Natural killer cell (primary cell): ENCODE results near the gene NDUFC2. TPM values are rescaled to one million over a fixed set of nuclear protein-coding genes. Genes with fewer than 3 reads are reported as not detected.

ENCODE experiments used
- ATAC-seq, 3 donors: fragments of 150-1000 bp in 2 of 3; fragments of 200-7000 bp in 1 of 3; cut with Tn5 transposase; 1 replicate in 1 of 3; 2 replicates in 2 of 3; pipeline ENCODE4 v1.10.0; 2021; ENCODE audit warnings: mild to moderate bottlenecking in 2 of 3, moderate library complexity in 2 of 3
- DNase-seq, 2 donors: peaks; one replicate each; pipeline versions ENCODE4 v3.0.0 to v3.0.0-alpha.2; 2013 to 2021; ENCODE audit warnings: mixed read lengths in 1 of 2
- H3K27ac ChIP-seq: one replicate; pipeline ENCODE4 v1.5.1; 2013; ENCODE audit warnings: mild to moderate bottlenecking, low read length
- H3K27me3 ChIP-seq: one replicate; pipeline ENCODE4 v1.6.1; 2013; ENCODE audit warnings: low read length; ENCODE audit not compliant: control insufficient read depth, insufficient read depth
- H3K36me3 ChIP-seq: one replicate; pipeline ENCODE4 v1.6.1; 2013; ENCODE audit warnings: low read length; ENCODE audit not compliant: control insufficient read depth, insufficient read depth
- H3K4me1 ChIP-seq: one replicate; pipeline ENCODE4 v1.6.1; 2013; ENCODE audit warnings: low read length; ENCODE audit not compliant: control insufficient read depth, insufficient read depth
- H3K4me3 ChIP-seq: one replicate; pipeline ENCODE4 v1.5.1; 2013; ENCODE audit warnings: low read length
- H3K9me3 ChIP-seq: one replicate; pipeline ENCODE4 v1.6.1; 2013; ENCODE audit warnings: low read length; ENCODE audit not compliant: control insufficient read depth, insufficient read depth
- H3K27ac Mint-ChIP-seq, 2 donors: one replicate each; pipeline ENCODE4 v1.8.0; 2022; ENCODE audit warnings: mild to moderate bottlenecking in 2 of 2, mixed read lengths in 2 of 2, moderate library complexity in 1 of 2
- H3K27me3 Mint-ChIP-seq, 2 donors: one replicate each; pipeline ENCODE4 v1.8.0; 2022; ENCODE audit warnings: low read depth in 2 of 2, mixed read lengths in 2 of 2
- H3K36me3 Mint-ChIP-seq: one replicate; pipeline ENCODE4 v1.8.0; 2022; ENCODE audit warnings: mixed read lengths
- H3K4me1 Mint-ChIP-seq, 2 donors: one replicate each; pipeline ENCODE4 v1.8.0; 2022; ENCODE audit warnings: mixed read lengths in 2 of 2
- H3K4me3 Mint-ChIP-seq: one replicate; pipeline ENCODE4 v1.8.0; 2022; ENCODE audit warnings: mild to moderate bottlenecking, moderate library complexity, mixed read lengths
- H3K9me3 Mint-ChIP-seq, 2 donors: one replicate each; pipeline ENCODE4 v1.8.0; 2022; ENCODE audit warnings: mixed read lengths in 2 of 2
- WGBS: methylation state at CpG from one replicate; pipeline ENCODE4 v1.1.7; 2013; ENCODE audit warnings: missing lambda C conversion rate; ENCODE audit not compliant: insufficient coverage; 5-methylcytosine and 5-hydroxymethylcytosine counted together
- intact Hi-C: fragments of 100-400 bp; cut with micrococcal nuclease; formaldehyde crosslinking; loops from one replicate; pipeline ENCODE4 v1.14.2; 2022
- total RNA-seq, 4 donors: library from RNA; stranded (reverse); fragments of 120-200 nt in 1 of 4; gene quantifications; one replicate each; pipeline versions ENCODE4 v1.2.3 to v1.2.4, GENCODE V29; 2013 to 2022
- TF ChIP-seq, protein P1 (sequence below): fragments of 200-600 bp; IDR thresholded peaks from one replicate; pipeline ENCODE4 v1.8.0; 2022; ENCODE audit warnings: antibody characterized with exemption

Gene NDUFC2
- 10 to 100 TPM; 51.8 to 75.4 (median 60.2) TPM for total RNA-seq
- total RNA-seq (2013) = 108 TPM

DNA sequence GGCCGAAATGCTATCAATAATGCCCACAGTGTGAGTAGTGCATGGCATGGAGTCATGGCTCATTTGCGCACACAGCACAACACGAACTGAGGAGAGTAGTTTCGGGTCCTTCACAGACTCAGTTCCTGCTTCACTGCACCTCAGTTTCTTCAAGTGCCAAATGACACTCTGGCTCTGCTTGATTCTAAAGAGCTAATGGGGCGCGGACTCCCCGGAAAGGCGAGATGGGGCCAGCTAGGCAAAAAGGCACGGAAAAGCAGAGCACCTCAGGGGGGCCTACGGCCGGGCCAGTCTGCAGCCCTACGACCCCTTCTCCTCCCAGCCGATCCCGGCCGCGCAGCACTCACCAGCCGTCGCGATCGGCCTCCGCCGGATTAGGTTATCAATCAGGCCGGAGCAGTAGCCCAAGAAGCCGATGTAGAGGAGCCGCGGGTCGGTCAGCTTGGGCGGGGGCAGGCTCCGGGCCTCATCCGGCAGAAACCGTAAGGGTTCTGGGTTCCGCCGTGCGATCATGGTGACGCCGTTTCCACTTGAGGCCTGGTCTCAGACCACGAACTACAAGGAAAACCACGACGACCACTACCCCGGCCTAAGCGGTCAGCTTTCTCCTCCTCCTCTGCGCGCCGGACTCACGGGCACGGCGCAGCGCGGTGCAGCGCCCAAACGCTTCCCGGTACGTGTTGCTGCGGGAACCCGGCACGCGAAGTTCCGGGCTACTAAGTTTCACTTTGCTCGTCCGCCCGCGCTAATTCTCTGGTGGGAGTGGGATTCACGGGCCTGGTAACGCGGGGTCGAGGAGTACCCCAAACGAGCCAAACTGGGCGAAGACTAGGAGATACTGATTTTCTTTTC, at the start of gene NDUFC2:
Gene NDUFC2, minus strand, starts transcription at position 631 of the 852 bp plus-strand sequence. Its CDS starts 118 bp downstream, at position 513.
- H3K4me3 Mint-ChIP-seq = peak within 1 kb of the TSS; percentile 90
- no peaks in the 10 kb centered on the region for H3K27me3 Mint-ChIP-seq
- peak within 1 kb of the TSS; percentile 68 to 83 for H3K27ac Mint-ChIP-seq
- no peaks in the 10 kb centered on the region for H3K36me3 Mint-ChIP-seq
- peaks cover 44 to 50% of the 10 kb centered on the region in 2 donors for H3K4me1 Mint-ChIP-seq
- TF ChIP-seq, protein P1, sequence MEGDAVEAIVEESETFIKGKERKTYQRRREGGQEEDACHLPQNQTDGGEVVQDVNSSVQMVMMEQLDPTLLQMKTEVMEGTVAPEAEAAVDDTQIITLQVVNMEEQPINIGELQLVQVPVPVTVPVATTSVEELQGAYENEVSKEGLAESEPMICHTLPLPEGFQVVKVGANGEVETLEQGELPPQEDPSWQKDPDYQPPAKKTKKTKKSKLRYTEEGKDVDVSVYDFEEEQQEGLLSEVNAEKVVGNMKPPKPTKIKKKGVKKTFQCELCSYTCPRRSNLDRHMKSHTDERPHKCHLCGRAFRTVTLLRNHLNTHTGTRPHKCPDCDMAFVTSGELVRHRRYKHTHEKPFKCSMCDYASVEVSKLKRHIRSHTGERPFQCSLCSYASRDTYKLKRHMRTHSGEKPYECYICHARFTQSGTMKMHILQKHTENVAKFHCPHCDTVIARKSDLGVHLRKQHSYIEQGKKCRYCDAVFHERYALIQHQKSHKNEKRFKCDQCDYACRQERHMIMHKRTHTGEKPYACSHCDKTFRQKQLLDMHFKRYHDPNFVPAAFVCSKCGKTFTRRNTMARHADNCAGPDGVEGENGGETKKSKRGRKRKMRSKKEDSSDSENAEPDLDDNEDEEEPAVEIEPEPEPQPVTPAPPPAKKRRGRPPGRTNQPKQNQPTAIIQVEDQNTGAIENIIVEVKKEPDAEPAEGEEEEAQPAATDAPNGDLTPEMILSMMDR = no peak
- no peaks in the 10 kb centered on the region for H3K36me3 ChIP-seq
- peak; percentile 86 to 90 (median 89) for ATAC-seq
- no peaks in the 10 kb centered on the region for H3K9me3 Mint-ChIP-seq
- intact Hi-C loops = no loop called here
- peak; percentile 64 to 82 for DNase-seq
- H3K27me3 ChIP-seq = no peaks in the 10 kb centered on the region
- peaks cover 44% of the 10 kb centered on the region for H3K4me1 ChIP-seq
- no peaks in the 10 kb centered on the region for H3K9me3 ChIP-seq
- under 1% methylated on average over 68 of the region's 68 CpGs for WGBS
- peak within 1 kb of the TSS; percentile 71 for H3K27ac ChIP-seq
- H3K4me3 ChIP-seq = peak within 1 kb of the TSS; percentile 92

DNA sequence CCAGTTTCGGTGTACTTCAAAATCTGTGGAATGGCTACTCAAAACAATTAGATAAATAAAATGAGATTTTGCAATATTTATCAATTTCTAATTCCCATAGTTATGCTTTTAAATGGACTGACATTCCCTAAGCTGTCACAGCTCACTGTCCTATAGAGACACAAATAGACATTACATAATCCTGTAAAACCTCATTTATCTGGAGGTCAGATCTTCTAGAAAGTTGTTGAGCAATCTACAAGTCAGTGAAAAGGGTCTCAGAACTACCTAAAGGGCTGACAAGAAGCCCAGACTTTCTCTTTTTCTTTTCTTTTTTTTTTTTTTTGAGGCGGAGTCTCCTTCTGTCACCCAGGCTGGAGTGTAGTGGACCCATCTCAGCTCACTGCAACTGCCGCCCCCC, 47.7 kb upstream of the NDUFC2 start:
- Mint-ChIP-seq H3K4me3 (no peak overlapping the region), H3K4me1 (peaks cover 0 to 12% of the 10 kb centered on the region in 2 donors), H3K36me3 (no peaks in the 10 kb centered on the region), H3K27me3 (no peaks in the 10 kb centered on the region), H3K9me3 (no peaks in the 10 kb centered on the region), H3K27ac (no peak overlapping the region)
- Histone ChIP-seq H3K27me3 (no peaks in the 10 kb centered on the region), H3K4me1 (no peaks in the 10 kb centered on the region), H3K36me3 (peaks cover 9% of the 10 kb centered on the region), H3K9me3 (no peaks in the 10 kb centered on the region), H3K27ac (no peak overlapping the region), H3K4me3 (no peak overlapping the region)
- TF ChIP-seq, protein P1 = no peak
- DNase-seq (no peak), ATAC-seq (no peak)
- WGBS = 100% methylated on average over 3 of the region's 3 CpGs
- intact Hi-C loops = no loop called here

- intact Hi-C loops = no loop called here
- H3K9me3 ChIP-seq = no peaks in the 10 kb centered on the region
Observed at GRCh38 chr11:78112582-78113275, 33.1 kb upstream of the NDUFC2 start.

More at GRCh38 chr11:78112582-78113275, 33.1 kb upstream of the NDUFC2 start:
- TF ChIP-seq, protein P1 = no peak
- peaks cover 9% of the 10 kb centered on the region for H3K36me3 ChIP-seq
- H3K4me3 ChIP-seq = no peak overlapping the region
- DNase-seq = no peak
- Mint-ChIP-seq H3K27me3 (no peaks in the 10 kb centered on the region), H3K4me3 (no peak overlapping the region), H3K36me3 (peaks cover 9% of the 10 kb centered on the region), H3K4me1 (no peaks in the 10 kb centered on the region), H3K27ac (no peak overlapping the region), H3K9me3 (no peaks in the 10 kb centered on the region)
- H3K4me1 ChIP-seq = no peaks in the 10 kb centered on the region
- H3K27ac ChIP-seq = no peak overlapping the region
- WGBS = 87% methylated on average over 5 of the region's 6 CpGs
- no peaks in the 10 kb centered on the region for H3K27me3 ChIP-seq
- ATAC-seq = no peak
